Naive thymus-derived CD8-positive, alpha-beta T cell (primary cell): ENCODE results near the gene MAP3K19. TPM values are rescaled to one million over a fixed set of nuclear protein-coding genes. Genes with fewer than 3 reads are reported as not detected.

ENCODE experiments used
- ATAC-seq, 2 donors: fragments of 150-1000 bp; cut with Tn5 transposase in 1 of 2; sonication (Bioruptor Pico), chemical (Tn5 transposase) in 1 of 2; 1 replicate in 1 of 2; 2 replicates in 1 of 2; pipeline ENCODE4 v1.10.0; 2021; ENCODE audit warnings: mild to moderate bottlenecking in 2 of 2, moderate library complexity in 2 of 2
- POLR2A ChIA-PET: fragments of 350-600 bp; sonication (Branson Sonifier 250); formaldehyde crosslinking; loops from one replicate; lab custom pipeline; 2021; ENCODE audit warnings: antibody characterized with exemption; lab: Charles Lee
- DNase-seq, 10 donors: peaks; one replicate each; pipeline versions ENCODE4 v3.0.0 to v3.0.0-alpha.2; 2020 to 2022
- H3K27ac Mint-ChIP-seq, 10 donors: one replicate each; pipeline ENCODE4 v1.8.0; 2020 to 2022; ENCODE audit warnings: mild to moderate bottlenecking in 10 of 10, mixed read lengths in 10 of 10, moderate library complexity in 4 of 10, inconsistent platforms in 1 of 10
- H3K27me3 Mint-ChIP-seq, 5 donors: one replicate each; pipeline ENCODE4 v1.8.0; 2021 to 2022; ENCODE audit warnings: mixed read lengths in 5 of 5
- H3K36me3 Mint-ChIP-seq, 3 donors: one replicate each; pipeline ENCODE4 v1.8.0; 2020 to 2022; ENCODE audit warnings: mixed read lengths in 3 of 3, mild to moderate bottlenecking in 2 of 3, inconsistent platforms in 1 of 3
- H3K4me1 Mint-ChIP-seq, 4 donors: one replicate each; pipeline ENCODE4 v1.8.0; 2021 to 2022; ENCODE audit warnings: mixed read lengths in 4 of 4
- H3K4me3 Mint-ChIP-seq, 10 donors: one replicate each; pipeline ENCODE4 v1.8.0; 2020 to 2022; ENCODE audit warnings: mild to moderate bottlenecking in 10 of 10, mixed read lengths in 10 of 10, moderate library complexity in 6 of 10, inconsistent platforms in 1 of 10
- H3K9me3 Mint-ChIP-seq, 9 donors: one replicate each; pipeline ENCODE4 v1.8.0; 2020 to 2022; ENCODE audit warnings: mixed read lengths in 9 of 9, mild to moderate bottlenecking in 3 of 9, inconsistent platforms in 1 of 9, moderate library complexity in 1 of 9
- polyA plus RNA-seq, 3 donors: library from polyadenylated mRNA; unstranded; fragments of 300-500 nt; fragmentation: Illumina TruSeq; gene quantifications; one replicate each; pipeline ENCODE4 v1.2.3, GENCODE V29; 2021
- total RNA-seq, 8 experiments: library from RNA in 2 of 8; stranded (reverse) in 2 of 8; gene quantifications; one replicate each; pipeline ENCODE4 v1.2.3 and lab custom pipeline; 2021 to 2026

MAP3K19 gene
- total and polyA plus RNA-seq, 5 experiments from 2014 or later: not detected

DNA sequence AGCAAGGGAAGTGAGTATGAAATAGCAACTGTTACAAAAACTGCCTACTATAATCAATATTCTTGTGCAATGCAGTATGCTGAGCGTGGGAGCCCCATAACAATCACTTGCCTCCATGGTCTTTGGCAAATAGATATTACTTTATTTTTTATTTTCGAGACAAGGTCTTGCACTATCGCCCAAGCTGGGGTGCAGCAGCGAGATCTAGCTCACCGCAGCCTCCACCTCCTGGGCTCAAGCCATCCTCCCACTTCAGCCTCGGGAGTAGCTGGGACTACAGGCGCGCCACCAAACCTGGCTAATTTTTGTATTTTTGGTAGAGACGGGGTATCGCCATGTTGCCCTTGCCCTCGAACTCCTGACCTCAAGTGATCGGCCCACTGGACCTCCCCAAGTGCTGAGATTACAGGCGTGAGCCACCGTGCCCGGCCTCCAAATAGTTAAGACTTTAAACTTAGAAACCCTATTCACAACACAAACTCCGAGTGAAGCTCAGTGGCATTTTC, 129.8 kb downstream of the MAP3K19 start:
- H3K9me3 Mint-ChIP-seq: peaks cover 0 to 9% (median 0%) of the 10 kb centered on the region in 9 donors
- DNase-seq: peak in 3 of 10 donors; percentile 4 to 61 (median 11)
- POLR2A ChIA-PET: interaction anchor here (0.6 to 1.8 kb wide), 7 partner anchors 247 to 958 kb away, joined by 3 to 14 read pairs (median 5); partner anchors contain the start of genes R3HDM1 and ZRANB3
- H3K4me1 Mint-ChIP-seq: peaks cover 12 to 50% (median 30%) of the 10 kb centered on the region in 4 donors
- ATAC-seq: no peak
- H3K36me3 Mint-ChIP-seq: peaks cover 7 to 13% (median 9%) of the 10 kb centered on the region in 3 donors
- H3K4me3 Mint-ChIP-seq: peak overlapping the region; percentile 91 to 99 (median 97)
- H3K27me3 Mint-ChIP-seq: peaks cover 0 to 3% (median 0%) of the 10 kb centered on the region in 5 donors
- peak overlapping the region; percentile 95 to 100 (median 99) for H3K27ac Mint-ChIP-seq

Other genes with a start within 250 kb of the MAP3K19 start
- gene ACMSD, start 208.8 kb downstream of the MAP3K19 start, total RNA-seq: not detected
- not detected for gene ACMSD, start 208.8 kb downstream of the MAP3K19 start, polyA plus RNA-seq
- 10 to 100 TPM; 71.9 to 80.1 TPM for gene CCNT2, start 128.6 kb downstream of the MAP3K19 start, total RNA-seq
- gene CCNT2, start 128.6 kb downstream of the MAP3K19 start, polyA plus RNA-seq: 10 to 100 TPM; 17.5 to 21.9 (median 20.7) TPM
- gene RAB3GAP1, start 4.8 kb upstream of the MAP3K19 start, total RNA-seq: 10 to 100 TPM; 55.2 to 59.5 TPM
- gene RAB3GAP1, start 4.8 kb upstream of the MAP3K19 start, polyA plus RNA-seq: 10 to 100 TPM; 14.6 to 23.2 (median 21.7) TPM